GM12891 (cell line): Measurements from ENCODE around the gene DHRS1.

Source experiments
- PAX5 ChIP-seq: IDR thresholded peaks from 2 replicates; pipeline ENCODE4 v1.6.1; 2011; ENCODE audit warnings: low read length, moderate library complexity, mild to moderate bottlenecking; ENCODE audit not compliant: insufficient read depth, severe bottlenecking
- POLR2A ChIP-seq: IDR thresholded peaks from 2 replicates; pipeline ENCODE4 v1.6.1; 2011; ENCODE audit warnings: low read depth, low read length, control low read depth
- POLR2AphosphoS5 ChIP-seq: IDR thresholded peaks from 2 replicates; pipeline ENCODE4 v1.6.1; 2011; ENCODE audit warnings: low read depth, low read length, control low read depth
- POU2F2 ChIP-seq: IDR thresholded peaks from 2 replicates; pipeline ENCODE4 v1.6.1; 2011; ENCODE audit warnings: low read depth, mild to moderate bottlenecking, control low read depth, low read length, moderate library complexity
- TAF1 ChIP-seq: IDR thresholded peaks from 2 replicates; pipeline ENCODE4 v1.6.1; 2011; ENCODE audit warnings: low read depth, low read length, control low read depth

DNA sequence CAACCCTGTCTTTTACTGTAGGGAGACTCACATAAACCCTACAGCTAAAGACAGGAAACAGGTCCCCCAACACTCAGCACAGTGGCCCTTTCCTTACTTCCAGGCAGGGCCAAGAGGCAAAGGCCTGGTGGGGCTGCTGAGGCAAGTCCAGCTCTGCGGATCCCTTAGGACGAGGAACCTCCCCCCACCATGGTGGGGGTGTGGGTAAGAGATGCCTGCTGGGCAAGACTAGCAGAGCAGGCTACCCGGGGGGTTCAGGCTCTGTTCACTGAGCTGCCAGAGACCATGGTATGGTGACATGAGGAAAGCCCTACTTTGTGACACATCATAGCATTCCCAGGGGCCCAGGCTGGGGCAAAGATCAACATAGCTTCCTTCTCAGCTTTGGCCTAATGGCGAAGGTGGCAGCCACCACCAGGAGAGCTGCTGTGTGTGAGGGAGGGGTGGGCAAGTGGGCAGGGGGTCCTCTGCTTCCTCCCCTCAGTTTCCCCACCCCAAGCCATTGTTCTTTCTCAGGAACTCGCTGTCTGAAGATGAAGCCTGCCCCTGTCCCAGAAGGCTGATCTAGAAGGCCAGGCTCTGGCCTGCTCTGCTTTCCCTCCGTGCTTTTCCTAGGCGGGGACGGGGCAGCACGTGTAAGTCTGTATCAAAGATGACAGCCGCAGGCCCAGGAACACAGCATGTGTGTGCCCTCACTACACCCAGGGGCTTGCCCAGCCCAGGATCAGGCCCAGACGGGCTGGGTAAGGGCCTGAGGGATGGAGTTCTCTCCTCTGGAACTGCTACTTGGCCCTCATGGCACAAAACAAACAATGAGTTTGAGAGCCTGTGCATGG lies 47.1 kb downstream of the DHRS1 start:
- TF ChIP-seq POLR2A (no peak), TAF1 (no peak), POLR2AphosphoS5 (no peak), PAX5 (no peak), POU2F2 (no peak)
